WI38 (cell line): ENCODE data around the gene BCL2L1.

Experiments
- H3K4me3 ChIP-seq: 2 replicates; pipeline ENCODE4 v1.5.1; 2011; ENCODE audit warnings: low read depth, mild to moderate bottlenecking, control low read depth, low read length
- CTCF ChIP-seq: IDR thresholded peaks from 2 replicates; pipeline ENCODE4 v1.5.1; 2012; ENCODE audit warnings: low read depth, mild to moderate bottlenecking, control low read depth, low read length

Gene BCL2L1

GRCh38 chr20:31746068-31746878 is 23.6 kb upstream of the BCL2L1 start:
- H3K4me3 ChIP-seq, result no peak overlapping the region
- TF ChIP-seq CTCF, result no peak

GRCh38 chr20:31740656-31741323 is 18.1 kb upstream of the BCL2L1 start:
- peak overlapping the region; percentile 92 for H3K4me3 ChIP-seq
- TF ChIP-seq CTCF, result no peak

GRCh38 chr20:31740208-31740607 is 17.5 kb upstream of the BCL2L1 start:
- peak overlapping the region; percentile 92 for H3K4me3 ChIP-seq
- TF ChIP-seq CTCF, result no peak

GRCh38 chr20:31739550-31739977 is 16.9 kb upstream of the BCL2L1 start:
- H3K4me3 ChIP-seq, result peak overlapping the region; percentile 92
- TF ChIP-seq CTCF, result no peak

- H3K4me3 ChIP-seq, result peak within 1 kb of the TSS; percentile 92
- no peak for TF ChIP-seq CTCF
Measured at GRCh38 chr20:31738729-31739549, 16.3 kb upstream of the BCL2L1 start, which contains the start of gene TPX2. Gene TPX2, plus strand, starts transcription at chr20:31739290. Its CDS starts 18,187 bp downstream, at chr20:31757477.

- H3K4me3 ChIP-seq, result no peak overlapping the region
- TF ChIP-seq CTCF, result no peak
Measured at GRCh38 chr20:31731321-31731717, 8.7 kb upstream of the BCL2L1 start.
